Chondrocyte (in vitro differentiated cells): Measurements from ENCODE around the gene PRPH2. TPM values are rescaled to one million over a fixed set of nuclear protein-coding genes. Genes with fewer than 3 reads are reported as not detected.

ENCODE experiments used
- DNase-seq: peaks from one replicate; pipeline ENCODE4 v3.0.0; 2021; ENCODE audit warnings: mixed read lengths, low spot score
- H3K27ac Mint-ChIP-seq: one replicate; pipeline ENCODE4 v1.8.0; 2021; ENCODE audit warnings: mild to moderate bottlenecking, moderate library complexity, mixed read lengths; ENCODE audit not compliant: unreplicated experiment
- H3K27me3 Mint-ChIP-seq: 2 replicates; pipeline ENCODE4 v1.8.0; 2021; ENCODE audit warnings: low read depth, mixed read lengths
- H3K36me3 Mint-ChIP-seq: 2 replicates; pipeline ENCODE4 v1.8.0; 2021; ENCODE audit warnings: low read depth, mixed read lengths
- H3K4me1 Mint-ChIP-seq: 2 replicates; pipeline ENCODE4 v1.8.0; 2021; ENCODE audit warnings: low read depth, mild to moderate bottlenecking, mixed read lengths
- H3K4me3 Mint-ChIP-seq: one replicate; pipeline ENCODE4 v1.8.0; 2021; ENCODE audit warnings: mild to moderate bottlenecking, moderate library complexity, mixed read lengths; ENCODE audit not compliant: unreplicated experiment
- H3K9me3 Mint-ChIP-seq: 2 replicates; pipeline ENCODE4 v1.8.0; 2021; ENCODE audit warnings: low read depth, mixed read lengths
- CTCF ChIP-seq: fragments of 200-600 bp; sonication (generic); IDR thresholded peaks from 2 replicates; pipeline ENCODE4 v1.5.0; 2021; ENCODE audit warnings: antibody characterized with exemption, mild to moderate bottlenecking, moderate library complexity
- total RNA-seq: library from RNA; stranded (reverse); gene quantifications from 3 replicates; pipeline ENCODE4 v1.2.1, GENCODE V29; 2021

The PRPH2 gene
- total RNA-seq, 1 donor from 2014 or later, result not detected

GRCh38 chr6:42711930-42712329 is 10.5 kb downstream of the PRPH2 start:
- no peak overlapping the region for H3K27ac Mint-ChIP-seq
- no peak overlapping the region for H3K4me3 Mint-ChIP-seq
- peaks cover 14% of the 10 kb centered on the region for H3K9me3 Mint-ChIP-seq
- no peak for DNase-seq
- H3K27me3 Mint-ChIP-seq, result no peaks in the 10 kb centered on the region
- TF ChIP-seq CTCF, result no peak
- peaks cover 11% of the 10 kb centered on the region for H3K4me1 Mint-ChIP-seq
- peaks cover 3% of the 10 kb centered on the region for H3K36me3 Mint-ChIP-seq

- Mint-ChIP-seq H3K27ac (no peak overlapping the region), H3K4me3 (no peak overlapping the region), H3K9me3 (peaks cover 14% of the 10 kb centered on the region), H3K4me1 (peaks cover 11% of the 10 kb centered on the region), H3K36me3 (peaks cover 3% of the 10 kb centered on the region), H3K27me3 (no peaks in the 10 kb centered on the region)
- DNase-seq, result peak; percentile 53
- TF ChIP-seq CTCF, result no peak
Observed at GRCh38 chr6:42710316-42710715, 12.1 kb downstream of the PRPH2 start.

DNA sequence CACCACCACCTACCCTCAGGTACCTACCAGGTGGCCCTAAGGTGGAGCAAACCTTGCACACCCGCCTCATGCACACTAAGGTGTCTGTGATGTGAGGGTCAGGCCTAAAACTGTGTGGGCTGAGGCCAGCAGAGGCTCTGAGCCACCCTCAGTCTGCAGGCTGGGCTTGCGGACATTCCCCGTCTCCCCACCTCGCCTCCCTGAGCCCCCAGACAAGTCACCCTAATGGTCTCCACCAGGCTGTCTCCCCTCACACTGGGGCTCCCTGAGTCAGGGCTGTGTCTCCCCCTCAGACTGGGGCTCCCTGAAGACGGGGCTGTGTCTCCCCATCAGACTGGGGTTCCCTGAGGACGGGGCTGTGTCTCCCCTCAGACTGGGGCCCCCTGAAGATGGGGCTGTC is 12.5 kb downstream of the PRPH2 start:
- DNase-seq, result peak; percentile 63
- Mint-ChIP-seq H3K27ac (no peak overlapping the region), H3K4me3 (no peak overlapping the region), H3K4me1 (peaks cover 11% of the 10 kb centered on the region), H3K36me3 (peaks cover 3% of the 10 kb centered on the region), H3K27me3 (no peaks in the 10 kb centered on the region), H3K9me3 (peaks cover 14% of the 10 kb centered on the region)
- no peak for TF ChIP-seq CTCF

DNA sequence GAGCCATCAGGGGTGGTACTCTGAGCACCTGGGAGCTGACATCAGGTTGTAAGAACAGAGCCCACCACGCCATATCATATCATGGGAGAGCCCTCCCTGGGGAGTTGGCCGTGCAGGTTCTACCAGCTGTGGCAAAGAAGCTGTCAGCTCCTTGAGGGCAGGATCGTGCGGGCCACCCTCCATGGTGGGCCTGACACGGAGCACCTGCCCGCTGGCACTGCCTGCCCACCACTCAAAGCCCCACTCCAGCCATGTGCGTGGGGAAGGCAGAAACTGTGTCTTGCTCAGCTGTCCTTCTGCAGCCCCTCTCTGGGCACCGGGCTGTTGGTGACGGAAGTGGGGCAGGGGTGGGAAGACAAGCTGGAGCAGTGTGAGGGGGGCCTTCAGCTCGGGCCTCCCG is 14.3 kb downstream of the PRPH2 start:
- Mint-ChIP-seq H3K36me3 (peaks cover 3% of the 10 kb centered on the region), H3K4me3 (no peak overlapping the region), H3K27me3 (no peaks in the 10 kb centered on the region), H3K27ac (no peak overlapping the region), H3K4me1 (peaks cover 5% of the 10 kb centered on the region), H3K9me3 (peaks cover 9% of the 10 kb centered on the region)
- peak; percentile 73 for DNase-seq
- no peak for TF ChIP-seq CTCF

- TF ChIP-seq CTCF, result no peak
- Mint-ChIP-seq H3K27me3 (no peaks in the 10 kb centered on the region), H3K36me3 (peaks cover 3% of the 10 kb centered on the region), H3K4me3 (no peak overlapping the region), H3K4me1 (peaks cover 5% of the 10 kb centered on the region), H3K27ac (no peak overlapping the region), H3K9me3 (peaks cover 9% of the 10 kb centered on the region)
- DNase-seq, result peak; percentile 46
Observed at GRCh38 chr6:42707595-42707994, 14.8 kb downstream of the PRPH2 start.
